ENCODE measurements around the gene APOA4.
A peak's percentile ranks its signal among the peaks of the same experiment; 100 is the strongest.

Gene APOA4

DNA sequence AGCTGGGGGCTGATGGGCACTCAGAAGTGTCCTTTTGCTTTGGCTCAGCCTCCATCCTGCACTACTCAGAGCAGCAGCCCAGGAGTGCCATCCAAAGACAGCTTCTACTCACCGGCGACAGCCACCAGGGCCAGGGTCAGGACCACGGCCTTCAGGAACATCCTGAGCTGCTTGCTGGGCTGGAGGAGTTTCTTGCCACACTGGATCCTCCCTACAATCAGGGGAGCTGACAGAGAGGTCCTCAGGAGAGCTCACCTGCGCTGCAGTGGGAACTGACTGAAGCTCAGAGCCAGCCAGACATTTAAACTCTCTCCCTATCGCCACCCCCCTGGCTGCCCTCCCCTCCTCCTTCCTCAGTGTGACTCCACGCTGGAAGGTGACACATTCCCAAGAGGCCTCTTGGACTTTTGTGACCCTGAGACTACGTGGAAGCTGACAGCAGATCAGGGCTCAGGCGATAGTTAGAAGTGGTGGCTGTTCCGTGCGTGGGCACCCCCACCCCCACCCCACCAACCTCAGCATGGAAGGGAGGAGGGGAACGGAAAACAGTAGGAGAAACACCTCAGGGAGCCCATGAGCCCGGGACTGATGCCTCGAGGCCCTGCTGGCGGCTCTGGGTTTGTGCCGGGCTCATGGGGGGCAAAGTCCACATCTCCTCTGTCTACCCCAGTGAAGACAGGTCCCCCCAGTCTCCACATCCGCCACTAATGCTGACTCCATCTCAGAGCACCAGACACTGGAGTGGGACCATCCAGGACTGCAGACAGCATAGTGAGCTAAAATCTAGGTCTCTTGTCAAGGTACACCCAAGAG lies at the start of gene APOA4:
Gene APOA4 (minus strand): TSS at position 274 of the 813 bp plus-strand sequence. CDS start 113 bp downstream, at position 161.
- no peak for DNase-seq (ENCODE audit: low spot score)

DNA sequence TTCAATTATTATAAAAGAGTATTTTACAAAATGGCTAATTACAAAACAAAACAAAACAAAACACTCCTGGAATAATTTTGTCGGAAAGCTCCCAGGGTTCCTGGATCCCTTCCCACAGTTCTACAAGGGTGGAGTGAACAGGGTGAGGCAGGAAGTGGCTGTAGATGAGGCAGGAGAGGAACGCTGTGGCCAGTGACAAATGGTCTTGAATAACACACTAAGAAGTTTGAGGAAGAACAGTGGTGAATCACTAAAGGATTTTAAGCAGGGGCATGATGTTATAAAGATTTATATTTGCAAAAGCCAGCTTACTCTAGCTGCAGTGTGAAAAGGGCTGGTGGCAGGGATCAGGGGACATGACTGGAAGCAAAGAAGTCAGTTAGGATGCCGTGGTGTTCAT lies 48.1 kb upstream of the APOA4 start:
- no peak for DNase-seq (ENCODE audit: low spot score)

DNA sequence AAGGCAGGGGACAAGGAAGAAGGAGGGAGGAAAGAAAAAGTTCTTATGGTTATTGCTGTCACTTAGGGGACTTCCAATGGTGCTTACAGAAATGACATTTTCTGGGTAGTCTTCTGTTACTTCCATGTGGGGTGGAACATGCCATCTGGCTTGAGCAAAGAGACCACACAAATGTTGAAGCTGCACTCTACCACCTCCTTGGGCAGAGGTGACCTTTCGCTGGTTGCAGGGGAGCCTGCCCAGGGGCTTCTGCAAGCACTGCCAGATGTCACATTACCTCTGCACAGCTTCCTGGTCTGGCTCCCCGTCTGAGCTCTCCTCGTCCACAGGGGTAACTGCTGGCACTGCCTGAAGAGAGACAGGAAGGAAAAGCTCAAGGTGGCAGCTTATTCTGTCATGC lies 47.0 kb upstream of the APOA4 start:
- no peak for DNase-seq (ENCODE audit: low spot score)

DNA sequence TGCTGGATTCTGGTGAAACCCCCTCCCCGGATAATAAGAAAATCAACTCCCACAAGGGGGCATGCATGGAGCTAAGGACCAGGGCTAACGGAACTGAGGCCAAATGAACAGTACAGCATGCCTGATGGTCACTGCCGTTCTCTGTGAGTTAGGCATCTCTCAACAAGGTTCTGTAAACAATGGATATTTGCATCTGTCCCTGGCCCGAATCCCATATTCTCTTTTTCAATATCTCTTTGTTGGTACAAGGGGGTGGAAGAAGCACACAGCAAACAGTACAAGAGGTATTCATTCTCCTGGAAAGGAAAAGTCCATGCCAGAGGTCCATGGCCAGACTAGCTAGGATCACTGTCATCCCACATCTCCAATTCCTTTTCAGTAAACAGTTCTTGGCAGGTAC lies 46.5 kb upstream of the APOA4 start:
- no peak for DNase-seq (ENCODE audit: low spot score)

DNA sequence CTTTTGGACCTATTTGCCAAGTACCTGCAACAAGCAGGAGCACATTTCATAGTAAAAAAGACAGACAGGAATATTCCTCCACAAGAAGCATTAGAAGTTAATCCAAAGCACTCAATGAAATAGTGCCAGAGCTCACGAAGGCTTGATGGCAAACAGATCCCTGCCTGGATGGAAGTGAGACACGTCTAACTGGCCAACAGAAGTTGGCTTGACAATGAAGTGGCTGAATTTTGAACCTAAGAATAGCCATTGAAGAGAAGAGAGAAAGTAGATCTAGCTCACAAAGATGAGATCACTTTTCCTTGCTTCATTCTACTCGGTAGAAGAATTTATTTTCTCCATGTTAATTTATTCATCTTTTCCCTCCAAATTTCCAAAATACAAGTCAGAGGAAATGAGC lies 45.0 kb upstream of the APOA4 start:
- no peak for DNase-seq (ENCODE audit: low spot score)

DNA sequence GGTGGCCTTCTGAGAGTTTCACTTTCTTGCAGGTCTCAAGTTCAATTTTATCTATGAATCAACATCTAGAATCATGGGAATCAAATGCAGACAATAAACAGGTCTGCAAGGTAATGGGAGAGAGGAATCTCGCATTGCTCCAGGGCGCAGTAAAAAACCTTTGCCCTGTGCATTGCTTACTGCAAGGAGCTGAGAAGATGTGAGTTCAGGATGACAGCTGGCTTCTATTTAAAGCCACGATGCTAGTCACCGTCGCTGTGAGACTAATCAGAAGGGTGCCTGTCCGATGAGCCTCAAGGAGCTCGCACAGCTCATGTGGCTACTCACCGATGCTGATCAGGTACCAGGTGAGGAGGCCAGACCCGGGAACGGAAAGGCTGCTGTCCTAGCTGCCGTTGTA lies 44.5 kb upstream of the APOA4 start:
- no peak for DNase-seq (ENCODE audit: low spot score)

DNA sequence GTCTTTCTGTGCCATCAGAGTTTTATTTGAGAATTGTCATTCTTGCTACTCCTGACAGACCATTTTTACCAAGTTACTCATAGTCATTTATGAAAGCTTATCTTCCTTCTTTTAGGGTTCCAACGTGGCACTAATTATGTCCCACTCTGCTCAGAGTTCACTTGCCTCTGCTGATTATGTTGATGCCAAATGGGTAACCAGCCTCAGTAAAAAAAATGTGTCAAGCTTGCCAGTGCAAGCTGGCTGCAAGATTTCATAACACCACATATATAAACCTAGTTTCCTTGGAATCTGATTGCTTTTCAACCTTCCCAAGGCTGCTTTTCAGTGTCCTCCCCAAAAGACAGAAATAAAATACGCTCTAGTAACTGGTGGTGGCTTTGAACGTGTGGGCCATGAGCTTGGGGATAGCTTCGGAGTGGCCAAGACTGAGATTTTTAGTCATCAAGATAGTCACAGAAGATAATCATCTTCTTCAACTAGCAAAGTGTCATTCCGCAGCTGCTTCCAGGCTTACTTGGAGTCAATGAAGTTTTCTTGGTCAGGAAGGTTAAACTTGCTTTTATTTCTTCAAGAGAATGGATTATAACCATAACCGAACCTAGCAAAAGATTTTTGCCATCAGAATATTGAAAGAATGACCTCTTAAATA lies 43.8 kb upstream of the APOA4 start:
- DNase-seq (ENCODE audit: low spot score): no peak

DNA sequence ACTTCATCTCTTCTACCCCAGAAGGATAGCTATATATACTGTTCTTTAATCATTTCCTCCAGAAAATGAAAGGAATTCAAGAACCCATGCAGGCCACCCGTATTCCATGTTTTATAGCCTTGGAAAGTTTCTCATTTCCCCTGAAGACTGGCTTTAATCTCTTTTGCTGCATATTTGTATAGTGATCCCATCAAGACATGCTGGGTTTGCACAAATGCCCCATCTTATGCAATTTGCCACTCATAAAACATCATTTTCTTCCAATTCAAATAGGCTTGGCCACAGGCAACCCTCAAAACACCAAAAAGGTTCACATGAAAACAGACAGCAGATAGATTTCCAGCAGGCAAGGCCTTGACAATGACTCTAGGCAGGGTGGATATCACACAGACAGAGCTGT lies 42.6 kb upstream of the APOA4 start:
- DNase-seq (ENCODE audit: low spot score): no peak

DNA sequence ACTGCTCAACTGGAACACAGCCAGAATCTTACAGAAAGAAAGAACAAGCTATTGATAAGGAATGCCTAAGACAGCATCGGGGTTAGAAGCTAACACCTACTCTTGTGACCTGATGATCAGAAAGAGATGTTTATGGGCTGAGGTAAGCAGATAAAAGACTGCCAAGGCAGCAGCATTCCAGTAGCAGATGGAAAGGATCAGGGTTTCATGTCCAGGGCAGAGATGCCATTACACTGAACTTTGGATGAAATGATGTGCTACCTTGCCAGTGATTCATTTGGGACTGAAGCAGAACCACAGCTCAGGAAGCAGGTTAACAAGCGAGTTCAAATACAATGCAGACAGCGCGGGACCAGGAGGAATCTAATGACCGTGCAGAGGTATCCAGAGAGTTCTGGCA lies 41.4 kb upstream of the APOA4 start:
- no peak for DNase-seq (ENCODE audit: low spot score)

DNA sequence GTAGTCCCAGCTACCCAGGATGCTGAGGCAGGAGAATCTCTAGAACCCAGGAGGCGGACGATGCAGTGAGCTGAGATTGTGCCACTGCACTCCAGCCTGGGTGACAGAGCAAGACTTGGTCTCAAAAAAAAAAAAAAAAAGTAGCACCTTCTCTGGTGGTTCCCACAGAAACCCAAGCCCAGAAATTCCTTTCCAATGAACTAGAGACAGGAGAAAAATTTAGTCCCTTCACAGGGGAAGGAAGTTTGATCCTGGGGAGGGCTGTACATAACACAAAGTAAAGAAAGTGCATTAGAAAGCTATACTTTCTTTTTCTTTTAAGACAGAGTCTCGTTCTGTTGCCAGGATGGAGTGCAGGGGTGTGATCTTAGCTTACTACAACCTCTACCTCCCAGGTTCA lies 39.8 kb upstream of the APOA4 start:
- no peak for DNase-seq (ENCODE audit: low spot score)

DNA sequence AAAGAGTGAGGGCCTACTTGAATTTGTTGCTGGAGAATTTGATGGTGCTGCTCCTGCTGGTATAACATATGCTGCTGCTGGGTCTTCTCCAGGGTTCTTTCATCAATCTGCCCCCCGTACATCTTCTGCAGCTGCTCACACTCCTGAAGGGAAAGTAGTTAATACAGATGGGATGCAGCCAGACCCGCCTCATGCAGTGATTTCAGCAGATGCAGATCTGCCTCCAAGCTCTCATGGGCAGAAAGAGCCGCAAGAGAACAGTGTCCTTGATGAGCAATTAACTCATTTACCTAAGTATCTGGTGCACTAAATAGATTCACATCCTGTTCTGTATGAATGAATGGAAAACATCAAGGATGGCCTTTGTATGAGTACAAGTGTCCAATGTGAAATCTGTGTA lies 39.1 kb upstream of the APOA4 start:
- DNase-seq (ENCODE audit: low spot score): no peak

DNA sequence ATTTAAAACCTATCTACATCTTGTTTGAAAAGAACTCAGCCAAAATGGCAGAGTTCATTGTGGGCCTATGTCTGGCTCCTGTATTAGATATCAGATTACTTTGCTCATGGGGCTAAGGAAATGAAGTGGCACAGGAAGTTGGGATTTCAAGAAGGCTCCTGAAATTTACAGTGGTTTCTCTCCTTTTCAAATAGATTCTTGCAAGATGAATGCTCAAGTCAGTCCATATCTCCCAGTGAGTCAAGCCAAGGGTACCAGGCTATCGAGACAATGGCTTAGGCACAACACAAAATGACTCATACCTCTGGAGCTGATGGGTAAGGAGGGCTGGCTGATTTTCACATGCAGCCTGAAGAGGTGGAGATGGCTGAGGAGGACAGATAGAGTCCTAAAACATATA lies 38.4 kb upstream of the APOA4 start:
- DNase-seq (ENCODE audit: low spot score): peak; percentile 11

DNA sequence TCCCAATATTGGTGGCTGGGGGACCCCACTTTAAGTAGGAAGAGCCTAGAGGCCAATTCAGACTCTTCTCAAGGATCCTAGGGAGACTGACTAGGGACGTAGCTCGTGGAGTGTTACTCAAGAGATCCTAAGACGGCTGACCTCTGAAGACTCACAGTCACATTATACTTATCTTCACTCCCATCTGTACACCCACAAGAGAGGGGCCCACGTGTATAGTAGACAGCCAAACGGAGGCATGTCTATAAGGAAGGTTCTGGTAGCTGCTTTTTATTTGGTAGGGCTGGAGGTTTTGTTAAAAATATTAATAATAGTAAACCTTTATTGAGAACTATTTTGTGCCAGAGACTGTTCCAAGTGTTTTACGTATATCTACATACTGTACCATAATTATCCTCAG lies 37.2 kb upstream of the APOA4 start:
- DNase-seq (ENCODE audit: low spot score): no peak

DNA sequence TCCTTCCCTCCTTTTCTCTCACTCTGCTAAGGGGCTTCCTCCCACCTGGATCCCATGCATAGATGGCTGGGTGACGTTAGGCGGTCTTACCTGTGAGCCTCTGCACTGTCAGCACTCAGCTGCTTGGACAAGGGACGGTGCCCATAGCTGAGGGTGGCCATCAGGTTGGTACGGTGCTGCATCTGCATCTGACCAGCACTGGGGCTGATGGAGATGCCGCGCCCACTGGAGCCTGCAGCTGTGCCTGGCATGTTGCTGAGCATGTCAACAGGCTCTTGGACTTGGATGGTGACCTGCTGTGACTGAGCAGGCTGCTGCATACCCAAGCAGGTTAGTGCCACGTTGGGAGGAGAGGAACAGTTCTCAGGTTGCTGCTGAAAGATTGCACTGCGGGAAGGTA lies 36.1 kb upstream of the APOA4 start:
- DNase-seq (ENCODE audit: low spot score): no peak

DNA sequence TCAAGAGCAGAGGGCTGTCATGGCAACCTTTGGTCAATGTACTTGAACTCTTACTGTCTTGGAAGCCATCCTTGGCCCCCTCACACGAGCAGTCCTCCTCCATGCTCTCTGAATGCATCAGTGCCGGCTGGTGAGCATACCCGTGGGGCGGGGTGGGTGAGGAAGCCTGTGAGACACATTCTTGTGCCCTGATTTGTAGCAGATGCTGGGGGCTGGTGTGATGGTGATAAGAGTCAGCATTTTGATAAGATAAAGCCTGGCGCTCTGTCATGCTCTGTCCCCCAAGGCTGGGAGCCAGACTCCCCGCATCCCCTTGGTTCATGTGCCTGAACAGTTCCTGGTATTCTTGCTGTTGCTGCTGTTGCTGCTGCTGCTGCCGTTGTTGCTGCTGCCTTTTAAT lies 34.8 kb upstream of the APOA4 start:
- no peak for DNase-seq (ENCODE audit: low spot score)

DNA sequence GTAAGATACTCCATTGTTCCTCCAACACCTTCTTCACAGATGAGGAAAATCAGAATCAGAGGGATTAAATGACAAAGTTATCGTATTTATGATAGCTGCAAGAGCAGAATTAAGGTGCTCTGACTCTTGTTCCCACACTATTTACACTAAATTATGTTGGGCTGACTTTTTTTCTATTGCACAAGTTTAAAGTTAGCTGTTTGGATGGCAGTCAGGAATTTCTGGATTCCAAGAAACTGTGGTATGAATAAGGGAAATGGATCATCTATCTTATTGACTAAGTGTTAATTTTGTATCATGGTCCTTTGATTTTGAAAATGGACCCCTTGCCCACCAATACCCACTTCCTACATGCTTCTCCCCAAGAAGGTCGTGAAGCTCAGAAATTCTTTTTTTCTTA lies 34.2 kb upstream of the APOA4 start:
- DNase-seq (ENCODE audit: low spot score): no peak

DNA sequence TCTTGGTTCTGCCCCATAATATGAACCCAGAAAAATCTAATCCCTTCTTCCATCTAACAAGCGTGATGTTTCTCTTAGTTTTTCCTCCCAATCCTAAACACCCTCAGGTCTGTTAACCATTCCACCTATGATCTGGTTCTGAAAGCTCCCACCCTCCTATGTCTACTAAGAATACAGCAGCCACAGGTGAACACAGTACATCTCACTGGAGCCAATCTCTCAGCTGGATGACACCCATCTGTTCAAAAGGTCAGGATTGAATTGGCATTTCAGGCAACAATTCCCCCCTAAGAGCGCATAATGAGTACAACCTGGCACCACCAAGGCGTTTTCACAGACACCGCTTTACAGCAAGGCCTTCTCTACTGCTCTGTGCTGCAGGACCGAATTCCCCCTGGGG lies 33.3 kb upstream of the APOA4 start:
- DNase-seq (ENCODE audit: low spot score): no peak

DNA sequence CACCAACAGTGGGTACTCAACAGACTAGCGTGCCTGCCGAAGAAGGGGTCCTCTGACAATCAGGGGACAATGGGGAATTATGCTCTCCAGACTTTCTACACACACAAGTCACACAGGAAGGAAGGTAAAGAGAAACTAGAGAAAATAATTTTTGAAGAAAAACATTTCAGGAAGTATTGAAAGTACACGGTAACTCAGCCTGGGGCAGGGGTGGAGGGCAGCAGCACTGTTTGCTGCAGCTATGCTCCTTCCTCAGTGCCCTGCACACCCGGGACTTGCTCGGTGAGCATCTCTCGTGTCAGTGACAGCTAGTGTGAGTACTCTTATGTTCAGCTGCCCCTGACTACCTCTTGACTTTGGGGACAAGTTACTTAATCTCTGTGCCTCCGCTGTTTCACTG lies 32.3 kb upstream of the APOA4 start:
- DNase-seq (ENCODE audit: low spot score): no peak

DNA sequence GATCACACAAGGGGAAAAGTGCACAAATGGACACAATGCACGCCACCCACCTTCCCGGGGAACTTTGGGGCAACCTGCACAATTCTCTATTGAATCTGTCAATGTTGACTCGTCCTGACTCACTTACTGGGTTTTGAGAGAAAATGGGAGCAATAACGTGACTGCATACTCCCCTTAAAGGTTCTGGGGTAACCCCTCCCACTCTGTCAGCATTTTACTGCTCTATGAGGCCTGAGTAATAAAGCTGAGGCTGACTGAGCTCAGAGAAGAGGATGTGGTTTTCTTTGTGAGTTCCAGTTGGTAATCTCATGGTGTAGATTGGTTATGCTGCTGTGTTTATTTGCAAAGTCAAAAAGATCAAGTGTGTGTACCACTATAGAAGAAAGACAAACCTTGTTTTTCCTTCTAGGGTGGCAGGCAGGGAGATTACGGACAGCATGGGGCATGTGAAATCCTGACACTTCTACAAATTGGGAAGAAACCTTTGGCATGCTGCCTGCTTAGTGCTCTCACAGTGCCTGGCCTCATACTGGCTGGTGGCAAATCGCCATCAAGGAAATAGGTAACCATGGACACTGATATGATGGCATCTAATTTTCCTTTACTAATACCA lies 30.5 kb upstream of the APOA4 start:
- peak; percentile 94 for DNase-seq (ENCODE audit: low spot score)

DNA sequence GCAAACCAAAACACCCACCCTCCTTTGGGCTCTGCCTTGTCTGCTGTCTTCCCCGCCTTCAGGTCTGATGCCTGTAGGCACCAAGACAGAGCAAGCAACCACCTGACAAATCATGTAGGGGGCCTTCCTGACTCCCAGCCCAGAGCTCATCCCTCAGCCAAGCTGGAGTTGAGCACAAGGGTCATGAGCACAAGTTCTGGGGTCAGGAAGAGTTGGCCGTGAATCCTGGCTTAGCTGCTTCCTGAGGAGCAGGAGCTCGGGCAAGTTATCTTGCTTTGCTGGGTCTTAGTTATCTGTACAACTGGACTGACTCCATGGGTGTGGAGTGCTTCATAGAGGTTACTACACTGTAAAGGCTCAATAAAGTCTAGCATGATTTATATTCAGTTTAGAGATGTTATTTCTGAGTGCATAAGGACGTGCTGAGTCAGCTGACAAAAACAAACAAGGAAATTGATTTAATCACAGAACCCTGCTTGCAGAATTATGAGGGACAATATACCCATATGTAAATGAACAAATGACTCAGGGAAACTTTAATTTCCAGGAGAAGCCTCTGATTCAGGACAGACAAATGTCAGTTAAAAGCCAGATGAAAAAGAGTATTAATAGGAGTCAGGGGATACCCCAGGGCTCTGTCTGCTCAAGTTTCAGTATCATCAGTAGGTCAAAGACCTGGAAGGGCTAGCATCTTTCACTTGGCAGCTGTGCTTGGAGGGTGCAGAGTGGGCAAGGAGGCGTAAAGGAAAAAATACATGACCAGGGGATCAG lies 29.3 kb upstream of the APOA4 start:
- peak; percentile 36 for DNase-seq (ENCODE audit: low spot score)

DNA sequence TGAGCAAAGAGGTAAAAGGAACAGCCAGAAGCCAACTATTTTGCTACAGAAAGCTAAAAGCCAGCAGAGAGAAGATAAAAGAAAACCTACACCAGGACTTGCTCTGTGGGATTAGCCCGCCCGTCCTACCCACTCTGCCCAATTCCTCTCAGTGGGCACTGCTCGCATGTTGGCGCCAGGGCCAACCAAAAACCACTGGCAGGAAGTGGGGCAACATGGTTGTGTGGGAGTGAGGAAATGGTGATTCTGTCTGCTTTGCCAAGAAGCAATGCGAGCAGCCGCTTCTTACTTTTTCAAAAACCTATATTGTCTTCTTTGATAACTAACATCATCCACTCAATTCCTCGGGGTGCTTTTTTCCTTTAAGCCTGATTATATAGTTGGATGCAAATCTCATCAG lies 28.5 kb upstream of the APOA4 start:
- DNase-seq (ENCODE audit: low spot score): peak; percentile 72

DNA sequence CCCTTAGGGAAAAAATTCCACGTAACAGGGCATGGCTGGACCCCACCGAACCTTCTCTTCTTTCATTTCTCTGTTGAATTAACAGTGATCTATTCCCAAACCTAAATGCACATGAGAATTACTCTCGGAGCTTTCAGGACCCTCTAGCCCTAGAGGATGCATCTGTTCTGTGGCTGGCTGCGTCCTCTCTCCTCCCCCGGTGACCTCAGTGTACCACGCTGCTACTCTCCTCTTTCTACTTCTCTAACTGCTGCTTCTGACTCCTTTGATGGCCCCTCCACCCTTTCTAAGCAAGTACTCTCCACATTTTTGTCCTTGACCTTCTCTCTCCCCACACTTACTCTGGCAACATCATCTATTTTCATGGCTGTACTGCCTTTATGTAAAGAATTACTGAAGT lies 26.4 kb upstream of the APOA4 start:
- no peak for DNase-seq (ENCODE audit: low spot score)

DNA sequence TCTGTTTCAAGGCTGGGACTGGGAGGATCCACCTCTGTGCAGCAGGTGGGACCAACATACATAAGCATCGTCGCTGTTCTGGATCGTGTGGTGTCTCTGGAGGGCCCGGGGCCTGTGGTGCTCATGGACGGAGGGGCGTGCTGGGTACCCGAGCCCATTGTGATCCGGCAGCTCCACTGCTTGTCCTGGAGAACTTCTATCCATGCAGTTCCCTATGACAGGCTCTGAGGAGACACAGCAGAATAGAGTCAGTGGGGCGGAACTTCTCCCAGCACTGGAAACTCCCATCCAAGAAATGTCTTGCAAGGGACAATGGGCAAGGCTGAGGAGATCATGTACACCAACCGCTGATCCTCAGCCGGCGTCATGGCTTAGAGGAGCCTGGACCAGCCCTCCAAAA lies 26.0 kb upstream of the APOA4 start:
- DNase-seq (ENCODE audit: low spot score): no peak
